IMR-90 (cell line): ENCODE data around the gene EYS. TPM values are rescaled to one million over a fixed set of nuclear protein-coding genes. Genes with fewer than 3 reads are reported as not detected.

ENCODE experiments used
- ATAC-seq: fragments of 200-7000 bp; cut with Tn5 transposase; 2 replicates; pipeline ENCODE4 v1.9.1; 2020; ENCODE audit warnings: low read depth, mild to moderate bottlenecking, moderate library complexity
- BruUV-seq: library from RNA; stranded (reverse); fragments of 400-500 nt; replicated peaks from 2 replicates; lab custom pipeline; 2021; lab: Mats Ljungman, UMichigan
- CTCF ChIA-PET: fragments of 300-600 bp; formaldehyde crosslinking; extraction: SDS; loops from one replicate; lab custom pipeline; 2021; ENCODE audit warnings: antibody characterized with exemption; lab: Yijun Ruan, JAX
- POLR2A ChIA-PET: fragments of 300-600 bp; sonication (Branson Sonifier 250); formaldehyde crosslinking; loops from one replicate; lab custom pipeline; 2022; ENCODE audit warnings: antibody characterized with exemption; ENCODE audit not compliant: unreplicated experiment; lab: Charles Lee
- DNase-seq: peaks from one replicate; pipeline ENCODE4 v3.0.0; 2013
- H2AFZ ChIP-seq: replicated peaks from 2 replicates; pipeline ENCODE3; 2013; ENCODE audit warnings: low read length, mild to moderate bottlenecking; ENCODE audit not compliant: poor library complexity
- H2AK5ac ChIP-seq: 2 replicates; pipeline ENCODE4 v1.6.1; 2013; ENCODE audit warnings: low read depth, low read length, inconsistent platforms
- H2AK9ac ChIP-seq: replicated peaks from 2 replicates; pipeline ENCODE3; 2013; ENCODE audit warnings: mild to moderate bottlenecking, low read depth, low read length, moderate library complexity; ENCODE audit not compliant: poor library complexity
- H2BK120ac ChIP-seq: 2 replicates; pipeline ENCODE4 v1.6.1; 2013; ENCODE audit warnings: low read depth, low read length, inconsistent platforms
- H2BK15ac ChIP-seq: 3 replicates; pipeline ENCODE4 v1.6.1; 2013; ENCODE audit warnings: low read depth, low read length, inconsistent platforms
- H2BK20ac ChIP-seq: 2 replicates; pipeline ENCODE4 v1.6.1; 2013; ENCODE audit warnings: low read depth, mild to moderate bottlenecking, inconsistent platforms, low read length, moderate library complexity
- H2BK5ac ChIP-seq: 2 replicates; pipeline ENCODE4 v1.6.1; 2013; ENCODE audit warnings: mild to moderate bottlenecking, low read depth, low read length, inconsistent platforms; ENCODE audit not compliant: poor library complexity, severe bottlenecking
- H3K14ac ChIP-seq: replicated peaks from 2 replicates; pipeline ENCODE4 v1.6.1; 2013; ENCODE audit warnings: low read depth, low read length, inconsistent platforms
- H3K18ac ChIP-seq: 2 replicates; pipeline ENCODE4 v1.6.1; 2013; ENCODE audit warnings: low read depth, low read length, control low read depth
- H3K23ac ChIP-seq: 2 replicates; pipeline ENCODE4 v1.6.1; 2013; ENCODE audit warnings: low read depth, low read length, inconsistent platforms
- H3K27ac ChIP-seq: 2 replicates; pipeline ENCODE4 v1.5.1; 2013; ENCODE audit warnings: mild to moderate bottlenecking, control low read depth, low read length; ENCODE audit not compliant: insufficient read depth
- H3K27me3 ChIP-seq: 2 replicates; pipeline ENCODE4 v1.6.1; 2013; ENCODE audit warnings: low read length; ENCODE audit not compliant: control insufficient read depth, insufficient read depth
- H3K36me3 ChIP-seq: 2 replicates; pipeline ENCODE4 v1.6.1; 2013; ENCODE audit warnings: low read length, mixed read lengths; ENCODE audit not compliant: control insufficient read depth, insufficient read depth
- H3K4ac ChIP-seq: 2 replicates; pipeline ENCODE4 v1.6.1; 2013; ENCODE audit warnings: low read depth, low read length, inconsistent platforms
- H3K4me1 ChIP-seq: 2 replicates; pipeline ENCODE4 v1.6.1; 2013; ENCODE audit warnings: low read length, mixed read lengths; ENCODE audit not compliant: control insufficient read depth, insufficient read depth
- H3K4me2 ChIP-seq: 2 replicates; pipeline ENCODE4 v1.6.1; 2013; ENCODE audit warnings: low read depth, mild to moderate bottlenecking, control low read depth, low read length, moderate library complexity
- H3K4me3 ChIP-seq: 2 replicates; pipeline ENCODE4 v1.5.1; 2013; ENCODE audit warnings: low read depth, mild to moderate bottlenecking, control low read depth, low read length, moderate library complexity; ENCODE audit not compliant: insufficient read depth
- H3K56ac ChIP-seq: 2 replicates; pipeline ENCODE4 v1.6.1; 2013; ENCODE audit warnings: low read length, inconsistent platforms; ENCODE audit not compliant: insufficient read depth; ENCODE audit errors: extremely low read depth
- H3K79me1 ChIP-seq, 2 experiments: 2 replicates each; pipeline ENCODE4 v1.6.1; 2013; ENCODE audit warnings: low read length in 2 of 2, inconsistent platforms in 1 of 2, low read depth in 1 of 2
- H3K9ac ChIP-seq: 2 replicates; pipeline ENCODE4 v1.6.1; 2013; ENCODE audit warnings: low read depth, low read length, control low read depth
- H3K9me1 ChIP-seq: 2 replicates; pipeline ENCODE4 v1.6.1; 2013; ENCODE audit warnings: low read length, inconsistent platforms; ENCODE audit not compliant: insufficient read depth
- H3K9me3 ChIP-seq: 2 replicates; pipeline ENCODE4 v1.6.1; 2013; ENCODE audit warnings: low read length; ENCODE audit not compliant: control insufficient read depth, insufficient read depth
- H4K20me1 ChIP-seq: 2 replicates; pipeline ENCODE4 v1.6.1; 2013; ENCODE audit warnings: low read length, inconsistent platforms; ENCODE audit not compliant: insufficient read depth
- H4K5ac ChIP-seq: 2 replicates; pipeline ENCODE4 v1.6.1; 2013; ENCODE audit warnings: mild to moderate bottlenecking, low read depth, low read length, control low read depth
- H4K8ac ChIP-seq, 2 experiments: 2 replicates each; pipeline ENCODE4 v1.6.1; 2013; ENCODE audit warnings: low read depth in 2 of 2, low read length in 2 of 2, control low read depth in 1 of 2, inconsistent platforms in 1 of 2
- H4K91ac ChIP-seq: 2 replicates; pipeline ENCODE4 v1.6.1; 2013; ENCODE audit warnings: low read depth, low read length, inconsistent platforms; ENCODE audit not compliant: insufficient read depth
- CEBPB ChIP-seq: IDR thresholded peaks from 2 replicates; pipeline ENCODE4 v1.6.1; 2012; ENCODE audit warnings: low read depth, low read length, improper control_type of control experiment
- CHD1 ChIP-seq: IDR thresholded peaks from 2 replicates; pipeline ENCODE4 v1.6.1; 2012; ENCODE audit warnings: low read depth, low read length, improper control_type of control experiment
- MAZ ChIP-seq: IDR thresholded peaks from 2 replicates; pipeline ENCODE4 v1.6.1; 2012; ENCODE audit warnings: low read depth, mild to moderate bottlenecking, low read length, improper control_type of control experiment, moderate library complexity, borderline replicate concordance
- POLR2A ChIP-seq: IDR thresholded peaks from 2 replicates; pipeline ENCODE4 v1.6.1; 2012; ENCODE audit warnings: mild to moderate bottlenecking, low read depth, low read length
- RAD21 ChIP-seq: IDR thresholded peaks from 2 replicates; pipeline ENCODE4 v1.6.1; 2012; ENCODE audit warnings: low read length, improper control_type of control experiment
- WGBS, 2 experiments: methylation state at CpG; one replicate each; pipeline versions ENCODE4 v1.1.5 to v1.1.7; 2013; ENCODE audit warnings: missing lambda C conversion rate in 2 of 2; ENCODE audit not compliant: insufficient read length in 1 of 2; ENCODE audit errors: extremely low coverage in 2 of 2; 5-methylcytosine and 5-hydroxymethylcytosine counted together
- dilution Hi-C: fragments of 300-500 bp; cut with HindIII; formaldehyde crosslinking; loops from one replicate; pipeline ENCODE4 v1.14.3; 2018; ENCODE audit warnings: low sequenced_read_pairs; ENCODE audit not compliant: unreplicated experiment
- in situ Hi-C: fragments of 300-500 bp; cut with MboI; formaldehyde crosslinking; loops from 3 replicates; pipeline ENCODE4 v1.14.3; 2019; ENCODE audit warnings: low sequenced_read_pairs, inconsistent platforms, mixed read lengths
- intact Hi-C: fragments of 100-400 bp; cut with micrococcal nuclease; formaldehyde crosslinking; loops from 2 replicates; pipeline ENCODE4 v1.10.0; 2022
- polyA plus RNA-seq, 3 experiments: library from polyadenylated mRNA; depleted of rRNA; stranded (reverse); fragments of >200 nt; gene quantifications; 2 replicates each; pipeline ENCODE4 v1.2.3, GENCODE V29; 2012; ENCODE audit warnings: low replicate concordance in 1 of 3
- total RNA-seq: library from RNA; depleted of rRNA; stranded (reverse); fragments of >200 nt; gene quantifications from 2 replicates; pipeline ENCODE4 v1.2.3, GENCODE V29; 2012

The EYS gene
- total and polyA plus RNA-seq, 2 of the 4 experiments (the other 2 are of a cell fraction) = under 0.01 TPM; not detected in 1

GRCh38 chr6:64231928-64232327 lies 1475.1 kb downstream of the EYS start:
- dilution Hi-C loops (no loop called here), in situ Hi-C loops (no loop called here), intact Hi-C loops (no loop called here)
- Histone ChIP-seq H3K9me3 (no peaks in the 10 kb centered on the region), H4K91ac (no peak overlapping the region), H2AK9ac (no peak overlapping the region), H3K9ac (no peak overlapping the region), H3K36me3 (no peaks in the 10 kb centered on the region), H3K4me1 (0 out of 2 replicates have a peak, but pooled peaks cover 1% of the 10 kb centered on the region), H3K9me1 (no peaks in the 10 kb centered on the region), H3K27me3 (no peaks in the 10 kb centered on the region), H3K4ac (no peak overlapping the region), H2BK5ac (no peak overlapping the region), H3K4me2 (no peak overlapping the region), H3K79me1 (no peaks in the 10 kb centered on the region), H3K23ac (no peak overlapping the region), H3K18ac (no peak overlapping the region), H2AK5ac (no peak overlapping the region), H4K8ac (no peak overlapping the region), H2BK20ac (no peak overlapping the region), H3K4me3 (no peak overlapping the region), H2AFZ (no peak overlapping the region), H4K20me1 (no peaks in the 10 kb centered on the region), H3K56ac (no peak overlapping the region), H3K14ac (no peak overlapping the region), H2BK120ac (no peak overlapping the region), H4K5ac (no peak overlapping the region), H2BK15ac (no peak overlapping the region), H3K27ac (no peak overlapping the region)
- CTCF ChIA-PET = interaction anchor here (0.6 kb wide), 1 partner anchor 49 kb away, joined by 3 read pairs; no protein-coding TSS in a partner anchor
- ATAC-seq = no peak
- no CpG with 5 or more reads among the region's 4 CpGs for WGBS, 2 experiments
- TF ChIP-seq CEBPB (peak; percentile 70), CHD1 (no peak), POLR2A (no peak), RAD21 (no peak), MAZ (no peak)
- no peak for DNase-seq
- POLR2A ChIA-PET = no interaction called here
- no TSS peak for BruUV-seq
